Hematopoietic multipotent progenitor cell treated with erythropoietin and hydrocortisone succinate and interleukin-3 and kit ligand, for 4 days (in vitro differentiated cells): Measurements from ENCODE around the gene MPP2.
"Not testable (repeated sequence)": the region's sequence is repeated elsewhere in the genome, so short reads cannot be mapped to it uniquely, and the experiment has no call there.

Experiments
- DNase-seq: peaks from one replicate; pipeline ENCODE4 v3.0.0-alpha.2; 2015

MPP2 gene

DNA sequence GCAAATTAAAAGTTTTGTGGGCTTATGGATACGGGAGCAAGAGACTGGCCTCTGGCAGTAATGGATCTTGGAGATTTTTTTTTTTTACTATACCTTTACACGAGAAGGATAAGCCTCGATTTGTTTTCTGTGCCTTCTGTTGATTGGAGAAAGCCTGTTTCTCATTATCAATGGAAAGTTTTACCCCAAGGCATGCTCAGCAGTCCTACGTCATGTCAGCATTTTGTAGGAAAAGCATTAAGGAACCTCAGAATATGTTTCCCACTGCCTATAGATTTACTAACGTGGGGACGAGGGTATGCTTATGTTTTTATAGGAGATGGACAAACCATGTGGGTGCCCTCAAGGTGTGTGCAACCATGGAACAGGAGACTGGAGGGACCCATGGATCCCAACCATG lies 33.5 kb downstream of the MPP2 start:
- DNase-seq, result no peak

DNA sequence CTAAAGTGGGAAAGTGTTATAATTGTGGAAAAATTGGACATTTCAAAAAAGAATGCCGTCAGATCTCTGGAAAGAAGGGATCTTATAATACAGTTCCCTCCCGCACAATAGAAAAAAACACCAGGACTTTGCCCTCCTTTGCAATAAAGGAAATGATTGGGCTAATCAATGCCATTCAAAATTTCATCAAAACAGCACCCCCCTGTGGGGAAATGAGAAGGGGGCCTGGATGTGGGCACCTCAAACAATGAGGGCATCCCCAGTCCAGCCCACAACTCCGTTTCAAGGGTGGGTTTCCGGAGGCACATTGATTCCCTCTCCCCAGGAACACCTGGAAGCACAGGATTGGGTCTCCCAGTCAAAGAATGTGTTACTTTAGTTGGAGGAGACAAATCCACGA lies 34.2 kb downstream of the MPP2 start:
- no peak for DNase-seq

DNA sequence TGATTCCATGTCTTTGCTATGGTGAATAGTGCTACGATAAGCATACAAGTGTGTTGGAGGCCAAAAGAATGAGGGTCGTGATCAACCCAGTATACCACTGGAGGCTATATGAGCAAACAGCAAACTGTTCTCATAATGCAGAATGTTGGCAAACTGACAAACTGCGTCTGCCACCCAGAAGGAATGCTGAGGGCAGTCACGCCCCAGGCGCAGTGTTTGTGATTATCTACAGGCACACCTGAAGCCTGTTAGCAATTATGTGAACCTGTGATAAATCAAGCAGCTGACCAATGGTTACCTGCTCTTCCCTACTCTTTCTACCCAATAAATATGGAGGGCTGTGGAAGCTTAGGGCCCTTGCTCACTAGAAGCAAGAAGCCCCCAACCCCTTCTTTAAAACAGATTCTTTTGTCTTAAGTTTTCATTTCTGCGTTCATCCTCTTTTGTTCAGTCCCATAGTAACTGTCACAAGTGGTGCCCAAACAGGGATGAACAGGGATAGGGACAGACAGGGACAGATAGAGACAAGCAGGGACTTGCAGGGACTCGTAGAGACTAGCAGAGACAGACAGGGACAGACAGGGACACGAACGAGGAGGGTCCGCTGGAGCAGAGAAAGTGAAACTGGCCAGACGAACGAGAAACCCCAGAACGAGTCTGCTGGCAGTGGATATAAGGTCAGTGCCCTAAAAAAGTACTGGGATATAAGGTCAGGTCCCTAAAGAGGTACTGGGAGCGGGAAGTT lies 35.2 kb downstream of the MPP2 start:
- no peak for DNase-seq

DNA sequence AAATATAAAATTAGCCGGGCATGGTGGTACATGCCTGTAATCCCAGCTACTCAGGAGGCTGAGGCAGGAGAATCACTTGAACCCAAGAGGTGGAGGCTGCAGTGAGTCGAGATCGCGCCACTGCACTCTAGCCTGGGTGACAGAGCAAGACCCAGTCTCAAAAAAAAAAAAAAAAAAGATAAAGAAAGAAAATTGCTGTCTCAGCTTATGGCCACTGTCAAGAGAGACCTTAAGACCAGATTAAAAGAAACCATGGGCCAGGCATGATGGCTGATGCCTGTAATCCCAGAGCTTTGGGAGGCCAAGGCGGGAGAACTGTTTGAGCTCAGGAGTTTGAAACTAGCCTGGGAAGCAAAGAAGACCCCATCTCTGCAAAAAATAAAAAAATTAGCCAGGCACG lies 38.3 kb downstream of the MPP2 start:
- DNase-seq, result not testable (repeated sequence)

DNA sequence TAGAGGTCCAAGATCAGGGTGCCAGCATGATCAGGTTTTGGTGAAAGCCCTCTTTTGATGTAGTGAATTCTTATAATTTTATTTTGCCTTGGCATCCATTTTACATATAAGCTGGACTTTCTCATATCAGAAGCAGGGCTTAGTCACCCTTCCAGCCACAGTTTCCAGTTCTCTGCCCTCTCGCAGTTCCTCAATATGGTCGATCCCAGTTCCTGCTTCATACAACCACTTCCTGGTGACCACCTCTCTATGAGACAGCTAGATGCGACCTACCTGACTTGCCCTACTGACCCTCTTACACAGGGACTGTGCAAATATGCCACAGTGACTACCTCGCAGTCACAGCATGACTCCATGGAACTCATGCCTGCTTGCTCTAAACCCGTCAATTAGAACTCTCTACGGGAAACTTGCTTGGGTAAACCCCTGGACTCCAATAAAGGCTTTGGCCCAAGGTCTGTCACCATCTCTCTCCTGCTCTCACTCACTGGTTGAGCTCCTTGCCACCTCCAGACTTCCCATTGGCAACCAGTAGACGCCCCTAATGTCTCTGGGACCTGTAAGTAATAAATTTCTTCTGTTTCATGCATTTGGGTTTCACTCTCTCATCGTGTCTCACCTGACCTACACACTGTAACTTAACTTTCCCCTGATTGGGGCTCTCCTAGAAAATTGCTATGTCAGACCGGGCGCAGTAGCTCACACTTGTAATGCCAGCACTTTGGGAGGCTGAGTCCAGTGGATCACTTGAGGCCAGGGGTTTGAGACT lies 38.9 kb downstream of the MPP2 start:
- no peak for DNase-seq

DNA sequence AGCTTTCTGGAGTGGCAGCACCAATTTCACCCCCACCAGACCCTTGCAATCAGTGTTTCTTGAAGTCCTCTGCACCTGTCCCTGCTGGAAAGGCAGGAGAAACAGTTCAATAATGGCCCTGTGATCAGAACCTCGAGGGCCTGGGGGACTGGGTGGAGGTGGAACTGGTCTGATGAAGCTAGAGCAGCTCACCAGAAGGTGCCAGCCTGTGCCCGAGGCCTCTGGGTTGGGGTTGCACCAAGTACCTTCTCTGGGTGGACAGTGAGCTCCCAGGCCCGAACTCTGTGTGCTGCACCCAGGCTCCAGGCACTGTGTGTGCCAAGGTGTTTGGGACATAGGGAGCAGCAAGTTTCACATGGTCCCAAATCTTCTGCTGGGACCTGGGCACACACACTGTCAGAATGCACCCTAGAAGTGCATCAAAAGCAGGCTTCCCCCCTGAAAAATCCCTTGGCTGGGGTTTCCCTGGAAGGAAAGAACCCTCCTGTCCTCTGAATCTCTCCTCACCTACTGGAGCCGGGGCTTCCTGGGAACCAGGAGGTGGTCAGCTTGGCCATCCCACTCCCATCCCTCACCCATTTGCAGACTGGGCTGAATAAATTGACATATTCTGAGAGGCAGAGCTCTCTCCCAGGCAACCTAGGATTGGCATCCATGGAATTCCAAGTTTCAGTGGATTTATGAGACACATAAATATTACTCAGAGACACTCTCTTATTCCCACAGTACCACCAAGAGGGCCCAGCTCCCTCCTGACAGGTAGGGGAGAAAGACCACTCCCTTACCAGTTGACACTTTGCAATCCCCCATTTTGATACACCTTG lies 43.0 kb downstream of the MPP2 start:
- no peak for DNase-seq

DNA sequence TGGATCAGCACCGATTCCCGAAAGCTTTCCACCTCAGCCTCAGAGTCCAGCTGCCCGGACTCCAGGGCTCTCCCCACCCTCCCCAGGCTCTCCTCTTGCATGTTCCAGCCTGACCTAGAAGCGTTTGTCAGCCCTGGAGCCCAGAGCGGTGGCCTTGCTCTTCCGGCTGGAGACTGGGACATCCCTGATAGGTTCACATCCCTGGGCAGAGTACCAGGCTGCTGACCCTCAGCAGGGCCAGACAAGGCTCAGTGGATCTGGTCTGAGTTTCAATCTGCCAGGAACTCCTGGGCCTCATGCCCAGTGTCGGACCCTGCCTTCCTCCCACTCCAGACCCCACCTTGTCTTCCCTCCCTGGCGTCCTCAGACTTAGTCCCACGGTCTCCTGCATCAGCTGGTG lies 45.4 kb downstream of the MPP2 start:
- no peak for DNase-seq

DNA sequence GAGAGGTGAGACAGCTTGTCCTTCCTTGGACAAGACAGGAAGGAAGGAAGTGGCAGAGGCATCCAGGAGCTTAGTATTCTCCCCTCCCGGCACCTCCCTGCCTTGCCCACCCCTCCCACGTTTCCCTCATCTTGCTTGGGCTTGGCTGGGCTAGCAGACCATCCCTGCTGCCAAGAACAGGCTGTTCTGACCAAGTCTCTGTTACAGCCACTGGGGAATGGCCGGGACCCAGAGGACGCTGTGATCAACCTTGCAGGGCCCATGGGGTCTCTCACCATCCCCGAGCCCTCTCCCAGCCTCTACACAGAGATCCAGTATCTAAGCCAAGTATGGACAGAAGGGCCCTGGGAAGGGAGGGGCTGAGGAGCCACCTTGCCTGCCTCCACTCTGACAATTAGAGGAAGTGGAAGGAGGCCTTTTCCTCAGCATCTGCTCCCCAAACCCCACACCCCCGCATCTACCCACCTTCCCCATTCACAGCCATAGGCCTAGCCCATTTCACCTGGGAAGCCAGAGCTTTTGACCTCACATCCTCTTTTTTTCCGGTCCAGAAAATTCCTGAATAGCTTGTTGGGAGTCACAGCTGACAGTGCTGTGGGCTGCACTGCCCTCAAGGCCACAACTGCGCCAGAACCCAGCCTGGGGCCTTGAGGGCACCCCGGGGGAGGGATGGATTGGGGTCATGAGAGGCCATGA lies 46.3 kb downstream of the MPP2 start:
- DNase-seq, result no peak

DNA sequence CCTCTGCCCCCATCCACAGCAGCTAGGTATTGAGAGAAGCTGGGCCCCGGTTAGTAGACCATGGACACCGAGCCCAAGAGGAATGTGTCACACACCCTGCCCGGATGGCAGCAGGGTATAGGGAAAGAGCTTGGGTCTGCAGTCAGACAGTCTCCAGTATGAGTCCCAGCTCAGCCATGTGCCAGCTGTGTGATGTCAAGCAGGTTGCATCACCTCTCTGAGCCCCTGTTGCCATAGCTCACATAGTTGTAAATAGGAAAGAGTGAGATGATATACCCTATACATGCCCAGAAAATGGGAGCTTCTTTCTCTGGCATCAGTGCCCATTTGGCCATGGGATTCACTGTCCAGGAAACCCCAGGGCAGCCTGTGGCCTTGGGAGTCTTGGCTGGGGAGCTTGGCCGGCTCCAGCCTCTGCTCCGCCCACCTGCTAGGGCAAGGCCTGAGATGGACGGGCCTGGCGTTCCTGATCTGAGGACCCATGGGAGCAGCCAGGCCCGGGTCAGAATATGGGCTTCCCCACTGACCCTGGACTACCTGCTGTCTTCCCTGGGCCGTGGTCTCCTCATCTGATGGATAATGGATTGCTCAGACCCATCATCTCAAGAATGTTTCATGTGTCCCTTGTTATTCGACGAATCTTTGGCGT lies 47.1 kb downstream of the MPP2 start:
- no peak for DNase-seq

DNA sequence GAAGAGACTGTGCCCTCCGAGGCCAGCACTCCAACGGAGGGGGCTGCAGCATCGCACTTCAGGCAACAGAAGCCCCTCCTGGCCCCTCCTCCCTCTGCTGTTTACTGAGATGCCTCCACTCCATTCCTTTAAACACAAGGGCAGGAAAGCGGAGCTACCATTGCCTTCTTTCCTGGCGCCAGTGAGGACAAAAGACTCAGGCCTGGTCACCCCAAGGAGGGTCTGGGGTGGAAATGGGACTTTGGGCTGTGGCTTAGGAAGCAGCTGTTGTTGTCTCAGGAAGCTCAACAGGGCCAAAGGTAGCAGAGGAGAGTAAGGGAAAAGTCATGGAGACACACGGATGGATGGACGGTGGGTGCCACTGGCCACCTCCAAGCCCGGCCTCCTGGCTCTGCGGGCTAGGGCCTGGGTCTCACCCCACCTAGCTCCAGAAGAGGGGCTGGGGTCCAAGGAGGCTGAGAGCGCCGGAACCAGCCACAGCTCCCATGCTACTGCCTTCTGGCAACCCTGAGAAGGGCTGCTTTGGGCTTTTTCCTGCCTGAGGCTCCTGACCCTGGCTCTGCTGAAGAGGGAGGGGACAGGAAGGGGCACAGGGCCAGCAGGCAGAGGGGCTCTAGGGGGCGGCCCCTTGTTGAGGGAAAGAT lies 49.3 kb downstream of the MPP2 start:
- no peak for DNase-seq

DNA sequence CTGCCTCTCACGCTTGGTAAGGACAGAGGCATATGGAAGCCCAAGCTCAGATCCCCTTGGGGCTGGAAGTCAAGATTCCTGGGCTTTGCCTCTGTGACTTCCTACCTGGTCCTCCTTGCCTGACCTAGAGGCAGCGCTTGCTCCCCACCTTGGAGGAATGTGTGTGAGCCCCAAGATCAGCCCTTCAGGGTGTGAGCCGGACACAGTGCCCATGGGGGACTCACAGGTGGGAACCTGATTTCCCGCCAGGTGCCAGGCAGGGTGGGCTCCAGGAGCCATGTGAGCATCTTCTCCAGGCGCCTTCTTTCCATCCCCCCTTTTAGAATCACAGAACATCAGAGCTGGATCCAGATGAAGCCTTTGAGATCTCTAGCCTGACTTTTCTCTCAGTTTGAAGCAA lies 50.2 kb downstream of the MPP2 start:
- no peak for DNase-seq

DNA sequence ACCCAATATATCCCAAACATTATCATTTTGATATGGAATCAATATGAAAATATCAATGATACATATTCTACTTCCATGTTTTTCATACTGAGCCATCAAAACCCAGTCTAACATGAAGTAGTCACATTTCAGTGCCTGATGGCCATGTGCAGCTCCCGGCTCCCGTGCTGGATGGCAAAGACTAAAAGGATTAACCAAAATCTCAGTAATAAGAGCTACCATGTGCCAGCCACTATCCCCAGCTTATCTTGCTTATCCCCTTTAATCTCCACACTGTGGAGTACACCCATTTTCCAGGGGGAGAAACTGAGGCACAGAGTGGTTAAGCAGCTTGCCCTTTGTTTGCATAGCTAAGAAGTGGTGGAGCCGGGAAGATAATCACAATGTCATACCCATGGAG lies 51.2 kb downstream of the MPP2 start:
- DNase-seq, result no peak

DNA sequence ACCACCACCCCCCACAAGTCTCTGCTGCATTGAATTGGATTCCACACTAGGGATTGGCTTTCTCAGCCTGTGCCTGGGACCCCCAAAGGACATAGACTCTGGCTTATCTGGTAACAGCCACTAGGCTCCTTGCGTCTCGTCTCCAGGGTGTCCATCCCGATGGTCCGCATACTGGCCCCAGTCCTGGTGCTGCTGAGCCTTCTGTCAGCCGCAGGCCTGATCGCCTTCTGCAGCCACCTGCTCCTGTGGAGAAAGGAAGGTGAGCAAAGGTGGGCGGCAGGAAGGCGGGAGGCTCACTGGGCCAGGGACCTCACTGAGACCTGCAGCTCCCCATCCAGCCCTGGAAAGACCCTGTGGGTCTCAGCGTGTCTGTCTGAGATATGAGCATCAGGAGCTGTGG lies 52.3 kb downstream of the MPP2 start:
- DNase-seq, result no peak

DNA sequence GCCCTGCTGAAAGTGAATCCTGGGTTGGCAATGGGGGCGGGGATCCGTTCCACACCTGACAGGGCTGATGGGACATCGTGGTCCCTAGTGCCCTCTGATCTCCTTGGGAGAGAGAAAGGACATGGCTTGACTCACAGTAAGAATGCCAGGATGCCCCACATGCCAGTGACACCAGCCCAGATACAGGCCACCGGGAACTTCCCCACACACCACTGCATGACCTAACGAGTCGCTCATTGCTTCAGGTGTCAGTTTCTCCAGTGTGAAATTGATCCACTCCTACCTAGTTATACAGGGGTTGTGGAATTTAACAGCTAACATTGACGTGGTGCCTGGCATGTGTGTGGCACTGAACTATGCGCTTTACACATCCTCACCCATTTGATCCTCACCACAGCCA lies 52.8 kb downstream of the MPP2 start:
- no peak for DNase-seq

DNA sequence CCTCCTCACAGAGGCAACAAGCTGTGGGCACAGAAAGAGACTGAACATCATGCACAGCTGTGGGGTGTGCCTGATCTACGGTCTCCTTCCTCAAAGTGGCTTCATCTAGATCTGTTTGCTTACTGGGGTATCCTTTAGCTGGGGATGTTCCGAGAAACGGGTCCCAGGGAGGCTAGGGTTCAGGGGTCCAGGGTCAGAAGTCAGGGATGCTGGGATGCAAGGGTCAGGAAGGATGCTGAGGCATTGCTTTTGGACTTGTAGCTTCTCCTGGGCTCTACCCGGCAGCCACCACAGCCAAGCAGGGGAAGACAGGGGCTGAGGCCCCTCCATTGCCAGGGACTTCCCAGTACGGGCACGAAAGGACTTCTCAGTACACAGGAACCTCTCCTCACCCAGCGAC lies 53.8 kb downstream of the MPP2 start:
- no peak for DNase-seq

DNA sequence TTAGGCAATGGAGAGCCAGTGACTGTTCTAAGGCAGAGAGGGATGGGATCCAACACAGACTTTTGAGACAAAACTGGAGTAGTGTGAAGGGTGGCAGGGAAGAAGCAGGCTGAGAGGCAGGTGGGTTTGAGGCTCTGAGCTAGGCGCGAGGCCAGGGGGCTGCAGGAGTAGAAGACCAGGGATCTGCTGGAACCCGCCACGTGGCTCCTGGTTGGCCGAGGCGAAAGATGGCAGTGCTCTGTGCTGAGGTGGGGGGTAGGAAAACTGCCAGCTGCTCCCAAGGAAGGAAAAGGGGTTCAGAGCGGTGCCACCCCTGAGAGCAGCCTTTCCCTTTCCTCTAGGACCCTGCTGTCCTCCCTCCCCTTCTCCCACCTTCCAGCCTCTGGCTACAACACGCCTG lies 54.8 kb downstream of the MPP2 start:
- DNase-seq, result no peak

DNA sequence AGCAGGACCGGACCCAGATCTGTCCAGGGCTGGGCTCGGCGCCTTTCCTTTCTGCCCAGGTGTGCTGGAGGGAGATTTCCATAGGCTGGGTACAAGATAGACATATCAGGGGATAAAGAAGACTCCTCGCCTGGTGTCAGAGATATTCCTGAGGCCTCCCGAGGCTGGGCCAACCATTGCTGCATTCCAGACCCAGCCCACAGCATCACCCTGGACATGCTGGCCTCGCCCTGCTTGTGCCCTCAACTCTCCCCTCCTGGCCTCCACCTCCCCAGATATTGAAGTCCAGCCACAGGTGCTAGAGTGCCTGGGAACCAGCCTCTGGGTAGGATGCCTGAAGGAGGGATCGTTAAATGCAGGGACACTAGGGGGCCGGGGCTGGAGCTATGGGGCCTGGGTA lies 58.2 kb downstream of the MPP2 start:
- DNase-seq, result no peak

DNA sequence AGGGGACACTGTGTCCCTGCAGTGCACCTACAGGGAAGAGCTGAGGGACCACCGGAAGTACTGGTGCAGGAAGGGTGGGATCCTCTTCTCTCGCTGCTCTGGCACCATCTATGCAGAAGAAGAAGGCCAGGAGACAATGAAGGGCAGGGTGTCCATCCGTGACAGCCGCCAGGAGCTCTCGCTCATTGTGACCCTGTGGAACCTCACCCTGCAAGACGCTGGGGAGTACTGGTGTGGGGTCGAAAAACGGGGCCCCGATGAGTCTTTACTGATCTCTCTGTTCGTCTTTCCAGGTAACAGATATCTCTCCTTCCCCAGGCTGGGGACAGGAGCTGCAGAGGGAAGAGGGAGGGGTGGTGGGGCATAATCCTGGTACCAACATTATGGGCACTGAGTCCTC lies 58.7 kb downstream of the MPP2 start:
- no peak for DNase-seq

DNA sequence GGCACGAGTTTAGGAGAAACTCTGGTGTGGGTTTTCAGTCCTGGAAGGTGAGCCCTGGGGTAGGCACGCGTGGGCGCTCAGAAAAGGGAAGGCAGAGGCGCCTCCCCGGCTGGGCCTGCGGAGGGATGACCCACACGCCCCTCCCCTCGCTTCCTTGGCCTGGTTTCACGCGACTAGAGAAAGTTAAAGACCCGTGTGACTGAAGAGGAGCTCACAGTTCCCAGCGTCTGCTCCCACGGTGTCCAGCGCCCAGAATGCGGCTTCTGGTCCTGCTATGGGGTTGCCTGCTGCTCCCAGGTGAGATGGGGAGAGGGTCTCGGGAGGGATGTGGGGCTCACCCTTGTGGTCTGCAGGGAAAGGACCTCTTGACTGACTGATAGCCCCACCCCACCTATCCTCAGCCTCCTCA lies 60.4 kb downstream of the MPP2 start, which contains the start of gene CD300LG:
TSS of gene CD300LG (plus strand) at position 214 of the 409 bp plus-strand sequence. CDS start at position 255, 41 bp downstream.
- DNase-seq, result peak; percentile 17

DNA sequence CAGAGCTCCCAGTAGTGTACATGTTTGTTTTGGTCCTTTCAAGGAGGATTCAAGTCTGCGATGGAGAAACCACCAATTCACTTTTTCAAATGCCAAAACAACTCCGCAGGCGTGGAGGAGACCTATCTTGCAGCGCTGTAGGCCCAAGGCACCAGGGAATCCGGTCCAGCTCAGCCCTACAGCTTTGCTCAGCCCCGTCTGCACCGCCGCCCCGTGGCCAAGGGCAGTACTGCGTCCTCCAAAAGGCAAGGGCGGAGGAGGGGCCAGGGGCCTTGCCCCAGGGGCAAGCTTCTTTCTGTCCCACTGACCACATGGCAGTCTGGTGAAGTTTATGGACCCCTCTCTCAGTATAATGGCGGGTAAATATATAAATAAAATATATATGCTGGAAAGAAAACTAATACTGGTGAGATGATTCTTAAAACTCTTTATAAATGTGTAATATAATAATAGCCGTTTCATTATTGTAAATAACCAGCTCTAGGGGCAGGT lies 61.1 kb downstream of the MPP2 start:
- peak; percentile 82 for DNase-seq

DNA sequence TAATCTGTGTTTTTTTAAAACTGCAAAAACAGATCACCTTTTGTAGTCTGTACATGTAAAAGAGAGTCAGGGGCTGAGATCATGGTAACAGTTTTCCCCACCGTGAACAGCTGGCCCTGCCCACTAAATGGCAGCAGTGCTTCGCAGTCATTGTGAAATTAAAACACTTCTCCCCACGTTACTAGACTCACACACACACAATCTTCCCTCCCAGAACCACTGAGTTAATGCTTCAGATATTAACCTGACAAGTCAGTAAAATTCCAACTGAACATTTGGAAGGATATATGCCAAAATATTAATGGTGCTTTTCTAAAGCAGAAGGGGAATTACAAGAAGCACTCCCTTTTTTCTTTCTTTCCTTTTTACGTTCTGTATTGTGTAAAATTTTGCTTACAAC lies 61.6 kb downstream of the MPP2 start:
- DNase-seq, result no peak

DNA sequence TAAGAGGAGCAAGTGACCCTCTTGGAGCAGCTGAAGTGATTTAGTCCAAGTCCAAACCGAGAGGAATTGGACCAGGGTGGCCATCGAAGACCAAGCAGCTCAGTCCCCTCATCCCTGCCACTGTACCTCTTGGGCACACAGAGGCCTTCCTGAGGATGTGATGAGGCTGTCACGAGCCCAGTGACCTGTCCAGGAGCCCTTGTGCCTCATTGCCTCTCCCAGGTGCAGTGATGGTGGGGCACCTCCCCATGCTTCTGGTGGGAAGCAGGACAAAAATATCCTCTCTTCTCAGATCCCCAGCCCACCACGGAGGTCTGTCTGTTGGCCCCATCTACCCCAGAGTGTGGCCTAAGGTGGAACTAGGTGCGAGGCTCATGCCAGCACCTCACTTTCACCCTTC lies 63.1 kb downstream of the MPP2 start:
- no peak for DNase-seq
